BJ (cell line): ENCODE results near the gene NUTM1. TPM values are rescaled to one million over a fixed set of nuclear protein-coding genes. Genes with fewer than 3 reads are reported as not detected.
"Not testable (repeated sequence)": the region's sequence is repeated elsewhere in the genome, so short reads cannot be mapped to it uniquely, and the experiment has no call there.

ENCODE experiments used
- CTCF ChIA-PET: fragments of 350-600 bp; formaldehyde crosslinking; extraction: SDS; loops from one replicate; lab custom pipeline; 2021; ENCODE audit warnings: antibody characterized with exemption, inconsistent platforms; lab: Yijun Ruan, JAX
- POLR2A ChIA-PET: fragments of 300-600 bp; sonication (Branson Sonifier 250); formaldehyde crosslinking; extraction: SDS; loops from one replicate; lab custom pipeline; 2021; ENCODE audit warnings: antibody characterized with exemption; lab: Charles Lee
- DNase-seq: peaks from one replicate; pipeline ENCODE4 v3.0.0-alpha.2; 2011; ENCODE audit warnings: low read depth
- H3K27me3 ChIP-seq: 2 replicates; pipeline ENCODE4 v1.6.0; 2011; ENCODE audit warnings: low read length; ENCODE audit not compliant: control insufficient read depth, insufficient read depth
- H3K36me3 ChIP-seq: 2 replicates; pipeline ENCODE4 v1.5.1; 2011; ENCODE audit warnings: low read length; ENCODE audit not compliant: control insufficient read depth, insufficient read depth
- H3K4me3 ChIP-seq: 2 replicates; pipeline ENCODE4 v1.5.1; 2011; ENCODE audit warnings: low read depth, mild to moderate bottlenecking, control low read depth, low read length
- polyA plus RNA-seq: library from polyadenylated mRNA; depleted of rRNA; stranded (reverse); fragments of >200 nt; gene quantifications from 2 replicates; pipeline ENCODE4 v1.2.3, GENCODE V29; 2011
- TF ChIP-seq, protein P1 (sequence below): IDR thresholded peaks from 2 replicates; pipeline ENCODE4 v1.5.1; 2011; ENCODE audit warnings: low read depth, mild to moderate bottlenecking, control low read depth, inconsistent platforms, low read length, moderate library complexity; ENCODE audit not compliant: insufficient read depth

Gene NUTM1
- polyA plus RNA-seq, 1 experiment = not detected

DNA sequence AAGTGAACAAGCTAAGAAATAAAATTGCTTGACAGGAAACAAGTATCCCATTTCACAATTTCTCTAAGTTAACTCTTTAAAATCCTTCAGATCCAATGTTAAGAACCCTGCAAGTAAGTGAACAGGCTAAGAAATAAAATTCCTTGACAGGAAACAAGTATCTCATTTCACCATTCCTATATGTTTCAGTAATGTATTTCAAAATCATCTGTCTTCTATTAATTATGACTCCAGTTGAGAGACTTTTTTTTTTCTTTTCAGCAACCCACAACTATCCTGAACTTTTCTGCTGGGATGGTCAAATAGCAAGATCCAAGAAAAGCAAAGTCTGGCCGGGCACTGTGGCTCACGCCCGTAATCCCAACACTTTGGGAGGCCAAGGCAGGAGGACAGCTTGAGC, 3.2 kb upstream of the NUTM1 start:
- Histone ChIP-seq H3K27me3 (no peaks in the 10 kb centered on the region), H3K4me3 (no peak overlapping the region), H3K36me3 (peaks cover 3% of the 10 kb centered on the region)
- ChIA-PET CTCF (interaction anchor here (0.5 to 1.5 kb wide), 4 partner anchors 10 to 648 kb away, joined by 3 to 8 read pairs (median 4); partner anchors contain the start of genes LPCAT4 and ZNF770), POLR2A (interaction anchor here (0.6 kb wide), 1 partner anchor 219 kb away, joined by 3 read pairs; no protein-coding TSS in a partner anchor)
- DNase-seq = no peak
- TF ChIP-seq, protein P1, sequence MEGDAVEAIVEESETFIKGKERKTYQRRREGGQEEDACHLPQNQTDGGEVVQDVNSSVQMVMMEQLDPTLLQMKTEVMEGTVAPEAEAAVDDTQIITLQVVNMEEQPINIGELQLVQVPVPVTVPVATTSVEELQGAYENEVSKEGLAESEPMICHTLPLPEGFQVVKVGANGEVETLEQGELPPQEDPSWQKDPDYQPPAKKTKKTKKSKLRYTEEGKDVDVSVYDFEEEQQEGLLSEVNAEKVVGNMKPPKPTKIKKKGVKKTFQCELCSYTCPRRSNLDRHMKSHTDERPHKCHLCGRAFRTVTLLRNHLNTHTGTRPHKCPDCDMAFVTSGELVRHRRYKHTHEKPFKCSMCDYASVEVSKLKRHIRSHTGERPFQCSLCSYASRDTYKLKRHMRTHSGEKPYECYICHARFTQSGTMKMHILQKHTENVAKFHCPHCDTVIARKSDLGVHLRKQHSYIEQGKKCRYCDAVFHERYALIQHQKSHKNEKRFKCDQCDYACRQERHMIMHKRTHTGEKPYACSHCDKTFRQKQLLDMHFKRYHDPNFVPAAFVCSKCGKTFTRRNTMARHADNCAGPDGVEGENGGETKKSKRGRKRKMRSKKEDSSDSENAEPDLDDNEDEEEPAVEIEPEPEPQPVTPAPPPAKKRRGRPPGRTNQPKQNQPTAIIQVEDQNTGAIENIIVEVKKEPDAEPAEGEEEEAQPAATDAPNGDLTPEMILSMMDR = no peak

DNA sequence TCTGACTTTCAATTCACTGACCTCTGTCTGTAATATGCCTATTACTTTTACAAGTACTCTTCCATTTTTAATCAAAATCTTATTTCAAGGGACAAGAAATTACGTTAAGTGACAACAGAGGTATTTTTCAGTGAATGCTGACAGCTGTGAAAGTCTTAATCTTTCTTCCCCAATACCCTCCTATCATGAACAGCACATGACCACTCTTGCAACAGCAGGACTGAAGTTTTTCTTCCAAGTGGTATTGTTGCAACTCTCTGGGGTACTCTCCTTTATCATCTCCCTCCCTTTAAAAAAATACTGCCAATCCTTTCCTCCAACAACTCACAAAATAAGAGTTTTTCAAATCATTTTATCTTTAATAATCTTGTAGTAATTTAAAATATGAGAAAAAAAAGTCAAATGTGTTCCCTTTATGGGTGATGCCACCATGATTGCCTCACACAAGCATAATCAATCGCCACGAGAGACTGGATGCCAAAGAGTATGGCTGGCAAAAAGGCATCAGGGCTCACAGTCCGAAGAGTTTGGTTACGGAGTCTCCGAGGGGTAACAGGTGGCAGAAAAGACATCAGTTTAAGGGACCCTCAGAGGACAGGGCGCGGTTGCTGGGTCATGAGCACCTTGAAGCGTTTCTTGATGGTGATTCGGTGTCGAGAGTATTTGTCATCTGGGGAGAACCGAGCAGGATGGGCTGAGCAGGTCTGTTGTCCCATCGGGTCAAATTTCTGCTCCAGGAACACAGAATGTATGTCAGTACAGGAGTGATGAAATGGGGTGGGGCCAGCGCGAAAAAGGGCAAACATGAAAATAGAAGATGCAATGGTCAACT, 1.5 kb upstream of the NUTM1 start:
- DNase-seq = no peak
- peak overlapping the region; percentile 76 for H3K4me3 ChIP-seq
- POLR2A ChIA-PET = no interaction called here

DNA sequence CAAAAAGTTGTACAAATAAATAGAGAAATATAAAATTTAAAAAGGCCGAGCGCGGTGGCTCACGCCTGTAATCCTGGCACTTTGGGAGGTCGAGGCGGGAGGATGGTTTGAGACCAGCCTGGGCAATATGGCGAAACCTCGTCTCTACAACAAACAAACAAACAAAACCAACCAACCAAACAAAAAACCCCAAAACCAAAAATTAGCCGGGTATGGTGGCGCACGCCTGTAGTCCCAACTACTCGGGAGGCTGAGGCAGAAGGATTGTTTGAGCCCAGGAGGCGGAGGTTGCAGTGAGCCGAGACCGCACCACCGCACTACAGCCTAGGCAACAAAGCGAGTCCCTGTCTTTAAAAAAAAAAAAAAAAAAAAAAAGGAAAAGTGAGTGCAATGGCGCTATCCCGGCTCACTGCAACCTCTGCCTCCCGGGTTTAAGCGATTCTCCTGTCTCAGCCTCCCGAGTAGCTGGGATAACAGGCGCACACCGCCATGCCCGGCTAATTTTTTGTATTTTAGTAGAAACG, 840 bp upstream of the NUTM1 start:
- POLR2A ChIA-PET, H3K36me3 ChIP-seq, DNase-seq, H3K27me3 ChIP-seq: not testable (repeated sequence)
- H3K4me3 ChIP-seq = peak overlapping the region; percentile 76
- CTCF ChIA-PET = interaction anchor here (0.6 to 4.2 kb wide), 15 partner anchors 9 to 232 kb away, joined by 3 to 27 read pairs (median 5); partner anchors contain the start of genes KATNBL1 and LPCAT4

More for the DNA sequence above, 1.5 kb upstream of the NUTM1 start:
- CTCF ChIA-PET = interaction anchor here (1.1 to 3.1 kb wide), 3 partner anchors 16 to 22 kb away, joined by 3 to 15 read pairs (median 3); no protein-coding TSS in a partner anchor
- Histone ChIP-seq H3K36me3 (peaks cover 3% of the 10 kb centered on the region), H3K27me3 (no peaks in the 10 kb centered on the region; the same call in 1 of the 2 replicates)
- TF ChIP-seq, protein P1 = no peak

DNA sequence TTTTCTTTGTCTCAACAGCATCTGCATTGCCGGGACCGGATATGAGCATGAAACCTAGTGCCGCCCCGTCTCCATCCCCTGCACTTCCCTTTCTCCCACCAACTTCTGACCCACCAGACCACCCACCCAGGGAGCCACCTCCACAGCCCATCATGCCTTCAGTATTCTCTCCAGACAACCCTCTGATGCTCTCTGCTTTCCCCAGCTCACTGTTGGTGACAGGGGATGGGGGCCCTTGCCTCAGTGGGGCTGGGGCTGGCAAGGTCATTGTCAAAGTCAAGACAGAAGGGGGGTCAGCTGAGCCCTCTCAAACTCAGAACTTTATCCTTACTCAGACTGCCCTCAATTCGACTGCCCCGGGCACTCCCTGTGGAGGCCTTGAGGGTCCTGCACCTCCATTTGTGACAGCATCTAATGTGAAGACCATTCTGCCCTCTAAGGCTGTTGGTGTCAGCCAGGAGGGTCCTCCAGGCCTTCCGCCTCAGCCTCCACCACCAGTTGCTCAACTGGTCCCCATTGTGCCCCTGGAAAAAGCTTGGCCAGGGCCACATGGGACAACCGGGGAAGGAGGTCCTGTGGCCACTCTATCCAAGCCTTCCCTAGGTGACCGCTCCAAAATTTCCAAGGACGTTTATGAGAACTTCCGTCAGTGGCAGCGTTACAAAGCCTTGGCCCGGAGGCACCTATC, 5.0 kb downstream of the NUTM1 start:
- ChIA-PET POLR2A (no interaction called here), CTCF (interaction anchor here (1.0 kb wide), 1 partner anchor 20 kb away, joined by 4 read pairs; the partner anchor contains the start of gene LPCAT4)
- no peak for DNase-seq
- TF ChIP-seq, protein P1 = no peak
- no peak overlapping the region for H3K4me3 ChIP-seq
- H3K27me3 ChIP-seq = no peaks in the 10 kb centered on the region; the same call in none of the 2 replicates
- no peaks in the 10 kb centered on the region; the same call in 1 of the 2 replicates for H3K36me3 ChIP-seq

DNA sequence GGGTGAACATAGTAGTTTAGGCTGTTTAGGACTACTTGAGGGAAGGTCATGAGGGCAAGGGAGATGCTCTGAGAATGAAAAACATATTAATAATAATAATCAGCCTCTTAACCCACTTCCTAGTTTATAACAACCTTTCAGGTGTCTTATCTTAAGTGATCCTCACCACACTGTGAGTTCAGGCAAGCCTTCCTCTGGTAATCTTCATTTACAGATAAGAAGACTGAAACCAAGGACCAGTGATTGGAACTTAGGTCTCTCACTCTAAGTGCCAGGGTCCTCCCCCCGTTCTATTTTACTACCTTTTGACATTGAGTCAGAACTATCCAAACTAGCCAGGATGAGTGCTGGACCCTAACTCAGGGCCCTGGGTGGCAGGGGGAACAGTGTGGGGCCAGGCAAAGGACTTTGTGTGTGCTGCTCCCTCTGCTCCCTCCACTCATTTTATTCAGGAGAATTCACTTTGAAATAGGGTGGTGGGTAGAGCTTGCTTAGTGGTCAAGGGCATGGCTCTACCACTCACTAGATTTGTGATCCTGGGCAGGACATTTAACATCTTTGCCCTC, 5.7 kb downstream of the NUTM1 start:
- ChIA-PET CTCF (interaction anchor here (1.0 kb wide), 1 partner anchor 19 kb away, joined by 4 read pairs; the partner anchor contains the start of gene LPCAT4), POLR2A (no interaction called here)
- no peak for DNase-seq
- Histone ChIP-seq H3K4me3 (no peak overlapping the region), H3K36me3 (no peaks in the 10 kb centered on the region; the same call in 1 of the 2 replicates), H3K27me3 (no peaks in the 10 kb centered on the region; the same call in none of the 2 replicates)
- TF ChIP-seq, protein P1 = no peak
